Measurements from ENCODE around the gene EEIG1. TPM values are rescaled to one million over a fixed set of nuclear protein-coding genes. Genes with fewer than 3 reads are reported as not detected.
A peak's percentile ranks its signal among the peaks of the same experiment; 100 is the strongest.

Gene EEIG1
- total RNA-seq, 1 donor from 2014 or later: 8.9 TPM

GRCh38 chr9:127968700-127969383, 11.9 kb downstream of the EEIG1 start:
- Histone ChIP-seq H3K4me1 (ENCODE audit: control insufficient read depth in 3 of 3, insufficient read depth in 3 of 3, low read length in 3 of 3) (peaks cover 74 to 96% (median 83%) of the 10 kb centered on the region in 3 donors), H3K36me3 (ENCODE audit: control insufficient read depth in 3 of 3, insufficient read depth in 3 of 3, low read length in 3 of 3) (no peaks in the 10 kb centered on the region), H3K9ac (ENCODE audit: low read depth in 1 of 3, low read length in 3 of 3) (peak overlapping the region in 2 of 3 donors; percentile 19 to 50), H3K27ac (ENCODE audit: low read depth, low read length) (peak overlapping the region; percentile 74), H3K9me3 (ENCODE audit: control insufficient read depth in 3 of 3, low read length in 3 of 3) (no peaks in the 10 kb centered on the region), H3K27me3 (ENCODE audit: control insufficient read depth in 3 of 3, insufficient read depth in 3 of 3, low read length in 3 of 3) (no peaks in the 10 kb centered on the region), H3K4me3 (ENCODE audit: low read length in 3 of 3) (peak overlapping the region in 1 of 3 donors; percentile 14)

DNA sequence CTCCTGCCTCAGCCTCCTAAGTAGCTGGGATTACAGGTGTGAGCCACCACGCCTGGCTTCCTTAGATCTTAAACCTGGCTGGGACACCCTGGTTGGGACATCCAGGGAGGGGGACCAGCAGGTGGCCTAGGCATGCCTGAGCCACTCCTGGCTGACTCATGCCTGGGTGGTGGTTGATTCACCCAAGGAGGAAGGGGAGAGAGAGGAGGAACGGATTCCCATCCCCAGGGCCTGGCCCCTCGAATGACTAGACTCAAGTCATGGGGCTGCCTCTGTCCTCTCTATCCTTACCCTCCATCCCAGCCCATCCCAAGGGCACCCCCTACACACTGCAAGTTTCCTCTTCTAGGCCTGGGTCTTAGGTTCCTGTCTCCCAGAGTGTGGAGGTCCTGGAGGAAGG, 12.7 kb downstream of the EEIG1 start:
- H3K9ac ChIP-seq (ENCODE audit: low read depth in 1 of 3, low read length in 3 of 3): peak overlapping the region in 1 of 3 donors; percentile 50
- H3K9me3 ChIP-seq (ENCODE audit: control insufficient read depth in 3 of 3, low read length in 3 of 3): no peaks in the 10 kb centered on the region
- no peak overlapping the region for H3K4me3 ChIP-seq (ENCODE audit: low read length in 3 of 3)
- peaks cover 72 to 96% (median 81%) of the 10 kb centered on the region in 3 donors for H3K4me1 ChIP-seq (ENCODE audit: control insufficient read depth in 3 of 3, insufficient read depth in 3 of 3, low read length in 3 of 3)
- peak overlapping the region; percentile 74 for H3K27ac ChIP-seq (ENCODE audit: low read depth, low read length)
- H3K27me3 ChIP-seq (ENCODE audit: control insufficient read depth in 3 of 3, insufficient read depth in 3 of 3, low read length in 3 of 3): no peaks in the 10 kb centered on the region
- H3K36me3 ChIP-seq (ENCODE audit: control insufficient read depth in 3 of 3, insufficient read depth in 3 of 3, low read length in 3 of 3): no peaks in the 10 kb centered on the region

GRCh38 chr9:127967151-127967809, 13.5 kb downstream of the EEIG1 start:
- H3K27me3 ChIP-seq (ENCODE audit: control insufficient read depth in 3 of 3, insufficient read depth in 3 of 3, low read length in 3 of 3): no peaks in the 10 kb centered on the region
- no peaks in the 10 kb centered on the region for H3K9me3 ChIP-seq (ENCODE audit: control insufficient read depth in 3 of 3, low read length in 3 of 3)
- no peak overlapping the region for H3K4me3 ChIP-seq (ENCODE audit: low read length in 3 of 3)
- no peak overlapping the region for H3K27ac ChIP-seq (ENCODE audit: low read depth, low read length)
- peaks cover 67 to 95% (median 75%) of the 10 kb centered on the region in 3 donors for H3K4me1 ChIP-seq (ENCODE audit: control insufficient read depth in 3 of 3, insufficient read depth in 3 of 3, low read length in 3 of 3)
- no peak overlapping the region for H3K9ac ChIP-seq (ENCODE audit: low read depth in 1 of 3, low read length in 3 of 3)
- H3K36me3 ChIP-seq (ENCODE audit: control insufficient read depth in 3 of 3, insufficient read depth in 3 of 3, low read length in 3 of 3): no peaks in the 10 kb centered on the region

DNA sequence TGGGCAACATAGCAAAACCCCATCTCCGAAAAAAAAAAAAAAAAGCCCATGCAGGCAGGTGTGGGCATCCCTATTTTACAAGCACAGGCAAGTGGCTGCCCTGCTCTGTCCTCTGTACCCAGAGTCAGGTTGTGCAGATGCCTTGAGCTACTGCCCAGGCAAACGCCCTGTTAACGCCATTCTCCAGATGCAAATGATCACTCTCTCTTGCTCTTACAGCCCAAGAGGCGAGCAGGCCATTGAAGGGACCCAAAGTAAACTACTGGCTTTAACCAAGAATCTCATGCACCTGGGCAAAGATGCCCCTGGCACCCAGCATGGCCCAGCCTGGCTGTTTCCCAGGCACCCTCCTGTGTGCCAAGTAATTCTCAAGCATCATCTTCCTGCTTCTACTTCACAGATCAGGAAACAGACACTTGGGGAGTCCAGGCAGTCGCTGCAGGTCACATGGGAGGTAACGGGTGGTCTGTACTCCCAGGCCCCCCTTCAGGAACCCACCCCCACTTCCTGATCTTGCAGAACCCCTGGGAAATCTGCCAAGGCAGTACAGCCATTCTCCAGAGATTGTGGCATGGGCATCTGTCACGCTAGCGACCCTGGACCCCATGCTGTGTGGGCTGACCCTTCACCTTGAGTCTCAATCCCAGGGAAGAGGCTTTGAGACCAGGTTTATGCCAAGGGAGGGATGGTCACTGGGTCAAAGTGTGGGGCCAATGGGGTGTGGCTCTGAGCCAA, 14.2 kb downstream of the EEIG1 start:
- no peaks in the 10 kb centered on the region for H3K9me3 ChIP-seq (ENCODE audit: control insufficient read depth in 3 of 3, low read length in 3 of 3)
- H3K27me3 ChIP-seq (ENCODE audit: control insufficient read depth in 3 of 3, insufficient read depth in 3 of 3, low read length in 3 of 3): no peaks in the 10 kb centered on the region
- peaks cover 61 to 89% (median 68%) of the 10 kb centered on the region in 3 donors for H3K4me1 ChIP-seq (ENCODE audit: control insufficient read depth in 3 of 3, insufficient read depth in 3 of 3, low read length in 3 of 3)
- peak overlapping the region in 1 of 3 donors; percentile 17 for H3K4me3 ChIP-seq (ENCODE audit: low read length in 3 of 3)
- no peaks in the 10 kb centered on the region for H3K36me3 ChIP-seq (ENCODE audit: control insufficient read depth in 3 of 3, insufficient read depth in 3 of 3, low read length in 3 of 3)
- peak overlapping the region in 1 of 3 donors; percentile 38 for H3K9ac ChIP-seq (ENCODE audit: low read depth in 1 of 3, low read length in 3 of 3)
- H3K27ac ChIP-seq (ENCODE audit: low read depth, low read length): peak overlapping the region; percentile 83

DNA sequence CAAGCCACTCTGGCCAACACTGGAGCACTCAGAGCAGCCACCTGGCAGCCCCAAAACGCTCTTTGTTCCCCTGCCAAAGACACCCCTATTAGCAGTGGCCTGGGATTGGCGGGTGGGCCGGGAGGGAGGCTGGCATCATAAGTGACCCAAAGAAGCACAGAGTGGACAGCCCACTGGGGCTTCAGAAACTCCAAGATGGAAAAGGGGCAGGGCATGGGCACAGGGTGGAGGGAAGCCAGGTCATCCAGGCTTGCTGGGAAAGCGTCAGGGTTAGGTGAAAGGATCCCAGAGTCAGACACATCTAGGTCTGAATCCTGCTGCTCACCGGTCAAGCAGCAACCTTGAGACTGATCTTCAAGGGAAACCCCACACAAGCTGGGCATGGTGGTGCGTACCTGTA, 14.8 kb downstream of the EEIG1 start:
- no peaks in the 10 kb centered on the region for H3K27me3 ChIP-seq (ENCODE audit: control insufficient read depth in 3 of 3, insufficient read depth in 3 of 3, low read length in 3 of 3)
- H3K4me3 ChIP-seq (ENCODE audit: low read length in 3 of 3): peak overlapping the region in 2 of 3 donors; percentile 31 to 56
- H3K4me1 ChIP-seq (ENCODE audit: control insufficient read depth in 3 of 3, insufficient read depth in 3 of 3, low read length in 3 of 3): peaks cover 57 to 83% (median 63%) of the 10 kb centered on the region in 3 donors
- no peaks in the 10 kb centered on the region for H3K36me3 ChIP-seq (ENCODE audit: control insufficient read depth in 3 of 3, insufficient read depth in 3 of 3, low read length in 3 of 3)
- H3K9me3 ChIP-seq (ENCODE audit: control insufficient read depth in 3 of 3, low read length in 3 of 3): no peaks in the 10 kb centered on the region
- peak overlapping the region; percentile 83 for H3K27ac ChIP-seq (ENCODE audit: low read depth, low read length)
- peak overlapping the region; percentile 42 to 74 (median 71) for H3K9ac ChIP-seq (ENCODE audit: low read depth in 1 of 3, low read length in 3 of 3)

- Histone ChIP-seq H3K4me1 (ENCODE audit: control insufficient read depth in 3 of 3, insufficient read depth in 3 of 3, low read length in 3 of 3) (peaks cover 45 to 70% (median 51%) of the 10 kb centered on the region in 3 donors), H3K27me3 (ENCODE audit: control insufficient read depth in 3 of 3, insufficient read depth in 3 of 3, low read length in 3 of 3) (no peaks in the 10 kb centered on the region), H3K9me3 (ENCODE audit: control insufficient read depth in 3 of 3, low read length in 3 of 3) (no peaks in the 10 kb centered on the region), H3K9ac (ENCODE audit: low read depth in 1 of 3, low read length in 3 of 3) (peak overlapping the region in 1 of 3 donors; percentile 16), H3K4me3 (ENCODE audit: low read length in 3 of 3) (no peak overlapping the region), H3K36me3 (ENCODE audit: control insufficient read depth in 3 of 3, insufficient read depth in 3 of 3, low read length in 3 of 3) (no peaks in the 10 kb centered on the region), H3K27ac (ENCODE audit: low read depth, low read length) (peak overlapping the region; percentile 36)
Observed at GRCh38 chr9:127963359-127964064, 17.3 kb downstream of the EEIG1 start.

GRCh38 chr9:127963041-127963358, 17.8 kb downstream of the EEIG1 start:
- no peaks in the 10 kb centered on the region for H3K36me3 ChIP-seq (ENCODE audit: control insufficient read depth in 3 of 3, insufficient read depth in 3 of 3, low read length in 3 of 3)
- H3K4me3 ChIP-seq (ENCODE audit: low read length in 3 of 3): no peak overlapping the region
- no peak overlapping the region for H3K9ac ChIP-seq (ENCODE audit: low read depth in 1 of 3, low read length in 3 of 3)
- H3K27ac ChIP-seq (ENCODE audit: low read depth, low read length): no peak overlapping the region
- H3K4me1 ChIP-seq (ENCODE audit: control insufficient read depth in 3 of 3, insufficient read depth in 3 of 3, low read length in 3 of 3): peaks cover 40 to 65% (median 46%) of the 10 kb centered on the region in 3 donors
- no peaks in the 10 kb centered on the region for H3K9me3 ChIP-seq (ENCODE audit: control insufficient read depth in 3 of 3, low read length in 3 of 3)
- H3K27me3 ChIP-seq (ENCODE audit: control insufficient read depth in 3 of 3, insufficient read depth in 3 of 3, low read length in 3 of 3): no peaks in the 10 kb centered on the region

DNA sequence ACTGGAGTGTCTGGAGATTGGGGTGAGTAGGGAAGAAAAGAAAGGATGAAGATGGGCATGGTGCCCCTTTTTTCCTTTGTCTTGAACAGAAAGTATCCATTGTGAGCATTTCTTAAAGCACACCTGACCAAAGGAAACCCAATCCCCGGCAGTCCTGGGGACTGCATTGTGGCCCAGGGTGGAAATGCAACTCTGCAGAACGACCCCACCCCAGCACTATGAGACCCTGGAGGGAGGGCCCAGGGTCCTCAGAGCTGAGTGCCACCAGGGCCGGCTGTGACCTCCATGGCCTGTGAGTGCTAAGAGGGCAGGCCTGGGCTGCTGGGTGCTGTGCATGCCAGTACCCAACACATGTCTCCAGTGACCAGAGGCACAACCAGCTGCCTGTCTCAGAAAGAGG, 18.5 kb downstream of the EEIG1 start:
- Histone ChIP-seq H3K9ac (ENCODE audit: low read depth in 1 of 3, low read length in 3 of 3) (no peak overlapping the region), H3K4me1 (ENCODE audit: control insufficient read depth in 3 of 3, insufficient read depth in 3 of 3, low read length in 3 of 3) (peaks cover 40 to 58% (median 40%) of the 10 kb centered on the region in 3 donors), H3K9me3 (ENCODE audit: control insufficient read depth in 3 of 3, low read length in 3 of 3) (no peaks in the 10 kb centered on the region), H3K36me3 (ENCODE audit: control insufficient read depth in 3 of 3, insufficient read depth in 3 of 3, low read length in 3 of 3) (no peaks in the 10 kb centered on the region), H3K27ac (ENCODE audit: low read depth, low read length) (no peak overlapping the region), H3K27me3 (ENCODE audit: control insufficient read depth in 3 of 3, insufficient read depth in 3 of 3, low read length in 3 of 3) (no peaks in the 10 kb centered on the region), H3K4me3 (ENCODE audit: low read length in 3 of 3) (no peak overlapping the region)

DNA sequence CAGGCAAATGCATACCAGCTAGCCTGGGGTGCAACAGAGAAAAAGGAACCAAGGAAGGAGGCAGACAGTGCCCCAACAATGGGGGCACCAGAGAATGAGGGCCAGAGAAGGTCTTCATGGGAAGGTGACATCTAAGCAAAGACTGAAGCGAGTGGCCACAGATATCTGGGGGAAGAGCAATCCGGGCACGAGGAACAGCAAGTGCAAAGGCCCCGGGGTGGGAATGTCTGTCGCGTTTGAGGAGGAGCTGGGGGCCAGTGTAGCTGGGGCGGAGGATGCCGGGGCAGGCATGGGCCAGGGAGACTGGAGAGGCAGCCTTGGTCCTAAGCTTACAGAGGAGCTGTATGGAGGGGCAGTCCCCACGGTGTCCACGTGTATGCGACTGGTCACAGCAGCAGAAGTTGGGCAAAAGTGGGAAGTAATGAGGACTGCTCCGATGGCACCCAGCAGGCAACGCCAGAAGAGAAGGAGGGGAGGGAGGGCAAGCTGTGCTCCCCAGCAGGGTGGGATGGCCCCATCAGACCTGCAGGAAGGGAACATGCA, 19.1 kb downstream of the EEIG1 start:
- peaks cover 34 to 52% (median 34%) of the 10 kb centered on the region in 3 donors for H3K4me1 ChIP-seq (ENCODE audit: control insufficient read depth in 3 of 3, insufficient read depth in 3 of 3, low read length in 3 of 3)
- H3K27ac ChIP-seq (ENCODE audit: low read depth, low read length): no peak overlapping the region

More for the DNA sequence above, 19.1 kb downstream of the EEIG1 start:
- Histone ChIP-seq H3K9ac (ENCODE audit: low read depth in 1 of 3, low read length in 3 of 3) (peak overlapping the region in 1 of 3 donors; percentile 4), H3K4me3 (ENCODE audit: low read length in 3 of 3) (no peak overlapping the region), H3K36me3 (ENCODE audit: control insufficient read depth in 3 of 3, insufficient read depth in 3 of 3, low read length in 3 of 3) (no peaks in the 10 kb centered on the region), H3K9me3 (ENCODE audit: control insufficient read depth in 3 of 3, low read length in 3 of 3) (no peaks in the 10 kb centered on the region), H3K27me3 (ENCODE audit: control insufficient read depth in 3 of 3, insufficient read depth in 3 of 3, low read length in 3 of 3) (no peaks in the 10 kb centered on the region)
